ENCODE data around the gene CAMKMT. TPM values are rescaled to one million over a fixed set of nuclear protein-coding genes. Genes with fewer than 3 reads are reported as not detected.

The CAMKMT gene
- total RNA-seq, 1 experiment from 2014 or later = 17.4 TPM

- DNase-seq = no peak
- H3K4me2 ChIP-seq (ENCODE audit: insufficient read depth, insufficient read length, low read length) = no peak overlapping the region
- H2BK12ac ChIP-seq (ENCODE audit: insufficient read length, low read depth, low read length) = no peak overlapping the region
- Mint-ChIP-seq H3K4me1 (peaks cover 13% of the 10 kb centered on the region in 2 experiments), H3K9me3 (no peaks in the 10 kb centered on the region), H3K36me3 (ENCODE audit: insufficient read depth in 1 of 3, low read depth in 3 of 3) (0 out of 7 replicates have a peak, but pooled peaks cover 0 to 3% (median 0%) of the 10 kb centered on the region in 3 experiments), H3K27ac (no peak overlapping the region), H3K4me3 (no peak overlapping the region), H3K27me3 (ENCODE audit: low read depth) (no peaks in the 10 kb centered on the region)
- H2AK5ac ChIP-seq (ENCODE audit: insufficient read length, low read length) = no peak overlapping the region
- H3K23me2 ChIP-seq (ENCODE audit: insufficient read length, low read depth, low read length, poor library complexity, severe bottlenecking) = no peaks in the 10 kb centered on the region
- WGBS (ENCODE audit: extremely low coverage, insufficient read length, low lambda C conversion rate) = no CpG with 5 or more reads among the region's 1 CpG
- H3K27me3 ChIP-seq (ENCODE audit: insufficient read depth, low read length) = no peaks in the 10 kb centered on the region
- no peak overlapping the region for H4K91ac ChIP-seq (ENCODE audit: insufficient read length, low read depth, low read length)
- no peaks in the 10 kb centered on the region for H4K20me1 ChIP-seq (ENCODE audit: control insufficient read depth, insufficient read depth, insufficient read length)
- no peak overlapping the region for H2BK120ac ChIP-seq (ENCODE audit: low read depth, low read length, poor library complexity, severe bottlenecking)
- H2BK20ac ChIP-seq (ENCODE audit: low read depth, low read length, poor library complexity, severe bottlenecking) = no peak overlapping the region
- H3K23ac ChIP-seq (ENCODE audit: insufficient read length, low read depth, low read length) = no peak overlapping the region
- H2BK15ac ChIP-seq (ENCODE audit: low read depth, low read length) = no peak overlapping the region
- no peak overlapping the region for H3K14ac ChIP-seq (ENCODE audit: insufficient read depth, low read length)
- no peak for TF ChIP-seq CTCF (conservative IDR thresholded peaks at IDR 0.05)
- H2AFZ ChIP-seq (ENCODE audit: low read length) = no peak overlapping the region
- no peaks in the 10 kb centered on the region for H3K9me3 ChIP-seq (ENCODE audit: control insufficient read depth, low read depth, low read length)
- no peaks in the 10 kb centered on the region; the same call in 1 of the 2 replicates for H3K79me2 ChIP-seq (ENCODE audit: insufficient read depth, low read length)
- no peak overlapping the region for H4K8ac ChIP-seq (replicated peaks; ENCODE audit: insufficient read length, low read depth, low read length)
- no peak overlapping the region for H3K27ac ChIP-seq (ENCODE audit: insufficient read length, low read depth, low read length)
- no peak overlapping the region for H3K18ac ChIP-seq (ENCODE audit: insufficient read length, low read depth, low read length)
- no peak overlapping the region for H3T11ph ChIP-seq (ENCODE audit: low read length)
- H3K9ac ChIP-seq (ENCODE audit: extremely low read depth, insufficient read length, low read length) = no peak overlapping the region
- no peak overlapping the region for H3K4ac ChIP-seq (ENCODE audit: low read depth, low read length)
- H3K56ac ChIP-seq (ENCODE audit: insufficient read length, low read depth, low read length) = no peak overlapping the region
- H2BK5ac ChIP-seq (ENCODE audit: insufficient read length, low read length) = no peak overlapping the region
- no peaks in the 10 kb centered on the region for H3K4me1 ChIP-seq (ENCODE audit: insufficient read depth, low read length)
- H4K5ac ChIP-seq (ENCODE audit: insufficient read length, low read depth, low read length) = no peak overlapping the region
- no peaks in the 10 kb centered on the region for H3K79me1 ChIP-seq (ENCODE audit: insufficient read depth, low read depth, low read length, poor library complexity, severe bottlenecking)
Measured at GRCh38 chr2:44352510-44352909, 9.2 kb upstream of the CAMKMT start.

All from H9 (cell line).